GM18868 (cell line): ENCODE data around the gene PAM.

Experiments
- ATAC-seq: cut with Tn5 transposase; IDR thresholded peaks from one replicate; pipeline ENCODE4 v1.9.1; 2021; ENCODE audit warnings: mild to moderate bottlenecking, moderate library complexity; ENCODE audit not compliant: unreplicated experiment

PAM gene

DNA sequence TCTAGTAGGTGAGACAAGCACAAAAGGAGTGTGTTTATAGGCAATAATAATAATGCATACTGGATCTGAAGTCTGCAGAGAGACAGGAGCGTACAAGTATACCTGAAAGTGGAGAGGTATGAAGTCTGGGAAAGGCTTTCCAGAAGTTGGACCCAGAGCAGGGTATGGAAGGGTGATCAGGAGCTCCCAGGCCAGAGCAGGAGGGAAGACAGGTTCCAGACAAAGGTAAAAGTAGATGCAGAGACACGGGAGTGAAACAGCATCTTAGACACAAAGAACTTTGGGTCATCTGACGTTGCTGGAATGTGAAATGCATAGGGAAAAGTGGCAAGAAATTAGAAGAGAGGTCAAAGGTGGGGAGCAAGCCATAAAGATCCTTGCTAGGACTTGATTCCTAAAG, 175.1 kb downstream of the PAM start:
- ATAC-seq = no peak

- ATAC-seq = peak; percentile 35
Observed at GRCh38 chr5:102931085-102931725, 176.1 kb downstream of the PAM start.

DNA sequence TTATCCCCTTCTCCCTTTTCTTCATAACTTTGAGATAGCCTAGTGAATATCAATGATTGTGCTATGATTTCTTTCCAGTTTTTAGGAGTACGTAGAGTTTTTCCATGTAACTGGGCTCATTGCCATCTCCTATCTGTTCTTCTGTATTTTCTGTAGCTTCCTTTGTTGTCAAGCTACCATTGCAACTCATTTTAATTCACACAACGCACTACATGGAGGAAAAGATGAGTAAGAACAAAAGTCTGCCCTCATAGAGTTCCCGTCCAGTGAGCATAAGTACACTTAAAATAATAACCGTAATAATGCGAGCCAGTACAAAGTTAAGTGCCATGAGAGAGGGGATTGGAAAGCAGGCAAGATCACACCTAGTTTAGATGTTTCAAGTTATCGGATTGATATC, 177.7 kb downstream of the PAM start:
- ATAC-seq = peak; percentile 69

DNA sequence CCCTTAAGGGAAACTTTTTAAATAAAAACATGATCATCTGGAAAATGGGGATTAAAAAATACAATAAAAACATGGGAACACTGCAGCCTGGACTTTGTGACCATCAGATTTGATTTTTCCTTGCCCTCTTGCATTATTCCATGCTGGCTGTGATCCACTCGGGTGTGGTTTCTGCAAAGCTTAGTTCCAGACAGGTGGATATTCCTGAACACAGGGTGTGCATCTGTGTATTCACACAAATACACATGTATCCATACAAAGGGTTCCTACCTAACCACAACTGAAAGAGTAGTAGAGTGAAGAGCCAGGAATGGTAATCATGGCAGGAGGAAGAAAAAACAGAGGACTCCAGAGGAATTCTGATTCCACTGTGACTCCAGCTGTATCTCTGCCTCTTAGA, 178.2 kb downstream of the PAM start:
- no peak for ATAC-seq

DNA sequence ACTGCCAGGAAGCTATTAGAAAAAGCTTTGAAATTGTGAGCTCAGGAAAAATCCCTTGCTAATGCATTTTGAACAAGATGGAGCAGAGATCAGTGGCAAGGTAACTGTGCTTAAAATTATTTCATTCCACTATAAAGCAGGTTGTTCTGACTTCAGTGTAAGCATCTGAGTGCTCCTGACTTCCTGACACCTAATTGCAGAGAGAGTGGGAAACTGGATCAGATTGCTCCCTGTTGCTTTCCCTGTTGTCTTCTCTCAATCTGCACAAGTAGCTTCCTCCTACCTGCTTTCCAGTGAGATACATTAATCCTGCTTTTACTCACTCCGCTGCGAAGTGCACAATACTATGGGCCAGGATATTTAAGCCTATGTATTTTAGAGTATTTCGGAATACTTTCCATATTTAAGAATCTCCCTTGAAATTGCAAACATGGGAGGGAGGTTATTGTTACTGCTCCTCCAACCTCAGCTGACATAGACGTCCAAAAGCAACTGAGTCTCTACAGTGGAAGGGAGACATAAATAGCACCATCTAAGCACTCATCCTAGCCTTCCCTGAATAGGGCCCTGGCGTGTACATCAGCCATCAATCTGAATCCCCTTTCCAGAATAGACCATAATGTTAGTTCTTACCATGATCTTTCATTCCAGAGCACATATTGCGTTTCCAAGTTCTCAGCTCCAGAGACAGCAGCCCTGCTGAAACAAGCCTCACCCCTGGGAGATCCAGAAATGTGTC, 178.8 kb downstream of the PAM start:
- no peak for ATAC-seq

GRCh38 chr5:102937894-102938293, 182.8 kb downstream of the PAM start:
- no peak for ATAC-seq

DNA sequence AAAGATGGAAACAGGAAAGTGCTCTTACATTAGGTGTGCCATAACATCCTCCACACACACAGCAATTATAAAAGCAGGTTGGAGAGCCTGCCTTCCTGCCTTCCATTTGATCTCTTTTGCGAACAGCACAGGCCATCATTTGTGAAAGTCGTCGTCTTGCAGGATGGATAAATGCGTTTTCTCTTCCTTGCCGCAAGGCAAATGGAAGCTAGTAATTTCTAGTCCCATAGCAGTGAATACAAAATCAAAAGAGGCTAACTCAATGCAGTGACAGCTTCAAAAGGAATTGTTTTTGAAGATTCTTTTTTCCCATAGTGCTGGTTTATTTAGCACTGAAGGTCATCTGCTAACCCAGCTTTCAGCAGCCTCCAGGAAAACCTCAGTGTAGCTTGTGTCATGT, 186.0 kb downstream of the PAM start:
- no peak for ATAC-seq

GRCh38 chr5:102946414-102946813, 191.3 kb downstream of the PAM start:
- no peak for ATAC-seq

DNA sequence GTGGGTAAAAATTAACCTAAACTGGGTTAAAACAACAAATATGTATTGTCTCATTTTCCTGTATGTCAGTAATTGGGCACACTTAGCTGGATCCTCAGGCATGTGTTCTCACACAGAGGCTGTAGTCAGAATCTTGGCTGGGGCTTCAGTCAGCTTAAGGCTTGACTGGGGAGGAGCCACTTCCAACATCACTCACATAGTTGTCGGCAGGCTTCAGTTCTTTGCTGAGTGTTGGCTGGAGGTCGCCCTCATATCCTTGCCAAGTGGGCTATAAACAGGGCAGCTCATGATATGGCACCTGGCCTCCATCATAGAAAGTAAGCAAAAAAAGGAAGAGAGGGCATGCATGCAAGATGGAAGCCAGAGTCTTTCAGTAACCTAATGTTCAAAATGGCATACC, 191.9 kb downstream of the PAM start:
- no peak for ATAC-seq

- no peak for ATAC-seq
Observed at GRCh38 chr5:102955488-102955887, 200.4 kb downstream of the PAM start.

DNA sequence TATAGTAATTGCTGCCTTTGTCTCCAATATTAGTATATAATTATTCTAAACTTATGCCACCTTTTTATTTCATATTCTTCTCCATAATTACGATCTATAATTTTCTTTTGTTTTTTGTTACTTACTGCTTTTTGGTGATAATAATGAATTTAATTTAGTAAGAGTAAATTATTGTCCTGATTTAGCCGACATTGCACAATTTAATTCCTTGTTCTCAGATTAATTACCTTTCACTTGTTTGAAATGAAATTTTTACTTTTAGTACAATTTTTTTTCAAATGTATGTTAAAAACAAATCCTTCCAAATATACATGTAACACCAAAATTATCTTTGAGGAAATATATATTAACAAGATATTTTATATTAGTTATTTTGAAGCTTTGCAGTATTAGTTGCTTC, 201.5 kb downstream of the PAM start:
- ATAC-seq = no peak

DNA sequence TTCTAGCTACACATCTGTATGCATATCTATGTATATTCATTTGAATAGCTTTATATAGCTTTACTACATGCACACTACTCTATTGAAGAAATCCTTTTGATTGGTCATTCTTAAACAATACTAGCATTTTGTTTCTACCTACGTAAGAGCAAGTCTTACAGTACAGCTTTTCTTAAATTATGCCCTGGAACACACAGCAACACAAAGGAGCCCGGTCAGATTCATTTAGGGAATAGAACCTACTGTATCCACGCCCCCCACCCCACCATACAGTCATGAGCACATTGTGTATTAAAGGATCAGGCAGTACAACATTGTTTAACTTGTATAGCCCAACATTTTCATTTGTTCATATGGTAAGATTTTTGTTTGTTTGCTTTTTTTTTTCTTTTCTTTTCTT, 202.0 kb downstream of the PAM start:
- ATAC-seq = no peak

DNA sequence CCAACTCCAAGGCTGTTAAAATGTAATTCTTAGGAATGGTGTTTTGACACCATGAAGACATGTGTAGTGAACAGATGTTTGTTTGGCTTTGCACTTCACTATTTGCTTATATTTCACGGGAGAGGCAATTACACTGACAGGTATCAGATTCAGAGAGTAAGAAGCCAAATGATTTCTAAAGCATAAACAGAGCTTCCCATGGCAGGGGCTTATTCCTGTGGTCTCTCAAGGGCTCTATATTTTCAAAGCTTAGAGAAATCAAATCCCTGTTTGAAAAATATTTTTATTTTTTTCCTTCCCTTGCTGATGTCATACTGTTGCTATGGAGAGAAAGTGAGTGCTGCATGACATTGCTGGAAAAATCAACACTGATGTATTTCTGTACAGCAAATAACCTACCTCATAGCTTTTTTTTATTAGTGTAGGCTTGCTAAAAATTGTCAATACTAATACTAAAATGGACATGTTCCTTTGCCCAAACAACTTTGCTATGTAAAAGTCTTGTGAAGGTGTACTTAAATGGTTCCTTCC, 203.4 kb downstream of the PAM start:
- peak; percentile 37 for ATAC-seq

DNA sequence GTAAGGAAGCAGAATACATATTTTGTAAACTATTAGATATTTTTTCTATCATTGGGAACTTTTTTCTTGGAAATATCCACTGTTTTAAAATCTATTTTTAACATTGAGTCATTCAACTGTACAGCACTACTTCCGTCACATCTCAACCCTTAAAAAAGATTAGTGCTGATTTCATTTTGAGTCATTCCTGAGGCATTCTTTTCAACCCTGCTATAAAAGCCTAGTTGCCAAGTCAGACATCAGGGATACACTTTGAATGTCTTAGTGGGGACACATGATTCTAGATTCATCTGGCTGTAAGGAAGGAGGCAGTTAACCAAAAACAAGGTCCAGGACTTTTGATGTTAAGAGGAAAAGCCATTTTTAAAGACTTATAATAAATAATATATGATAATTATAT, 203.9 kb downstream of the PAM start:
- peak; percentile 94 for ATAC-seq

GRCh38 chr5:102961671-102962070, 206.6 kb downstream of the PAM start:
- no peak for ATAC-seq

- ATAC-seq = no peak
Observed at GRCh38 chr5:102965653-102966052, 210.5 kb downstream of the PAM start.

DNA sequence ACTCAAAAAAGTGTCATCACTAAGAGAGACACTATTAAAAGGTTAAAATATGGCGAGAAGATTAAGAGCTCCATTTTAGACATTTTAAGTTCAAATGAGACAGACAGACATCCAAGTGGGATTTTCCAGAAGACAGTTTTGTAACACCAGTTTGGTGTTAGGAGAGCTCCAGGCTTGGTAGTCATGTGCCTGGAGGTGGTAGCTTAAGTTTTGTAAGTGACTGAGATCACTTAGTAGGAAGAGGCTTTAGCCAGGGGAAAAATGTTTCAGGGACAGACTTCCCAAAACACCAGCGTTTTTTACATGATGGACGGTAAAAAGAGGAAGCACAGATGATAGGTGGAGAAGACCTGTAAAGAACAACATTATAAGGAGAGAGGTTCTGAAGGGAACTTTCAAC, 214.5 kb downstream of the PAM start:
- ATAC-seq = no peak

DNA sequence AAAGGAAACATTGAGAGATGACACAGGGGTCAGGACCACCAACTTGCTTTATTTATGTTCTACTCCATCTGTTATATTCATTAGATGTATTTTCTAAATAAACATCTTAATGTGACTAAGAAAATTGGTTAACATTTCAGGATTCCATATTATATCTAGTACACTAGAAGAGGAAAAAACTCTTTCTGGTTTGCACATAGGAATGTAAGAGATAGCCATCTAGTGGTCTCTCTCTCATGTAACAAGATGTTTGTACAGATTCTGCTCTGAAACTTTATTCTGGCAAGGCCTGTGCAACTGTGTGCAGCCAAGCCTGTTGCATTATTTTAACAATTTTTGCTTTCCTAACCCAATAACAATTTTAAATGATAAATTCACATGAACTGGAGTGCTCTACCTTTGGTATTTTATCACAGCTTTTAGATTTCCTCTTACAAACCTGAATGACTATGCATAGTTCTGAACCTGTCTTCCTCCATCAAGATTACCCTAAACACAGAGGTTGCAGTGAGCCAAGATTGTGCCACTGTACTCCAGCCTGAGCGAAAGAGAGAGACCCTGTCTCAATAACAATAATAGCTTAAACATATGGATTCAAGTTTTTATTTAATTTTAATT, 216.7 kb downstream of the PAM start:
- ATAC-seq = peak; percentile 70

GRCh38 chr5:102974177-102974576, 219.1 kb downstream of the PAM start:
- no peak for ATAC-seq

DNA sequence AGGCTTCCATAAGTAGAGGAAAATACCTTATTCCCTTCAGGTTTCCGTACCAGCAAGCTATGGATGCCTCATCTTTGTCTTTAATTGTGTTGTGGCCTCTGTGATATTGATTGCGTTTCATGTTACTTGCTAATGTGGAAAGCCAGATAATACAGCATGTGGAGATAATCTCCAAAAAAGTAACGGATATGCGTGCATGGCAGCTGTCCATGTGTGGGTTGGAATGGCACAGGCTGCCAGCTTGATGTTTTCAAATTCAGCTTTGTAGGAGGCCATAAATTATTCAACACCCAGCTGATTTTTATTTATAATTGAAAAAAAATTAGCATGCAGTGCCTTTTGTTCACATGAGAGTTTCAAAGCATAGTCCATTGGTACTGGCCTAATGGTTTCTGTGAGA, 219.9 kb downstream of the PAM start:
- ATAC-seq = no peak

GRCh38 chr5:102975457-102976182, 220.5 kb downstream of the PAM start:
- ATAC-seq = no peak
